ENCODE data around the gene RELA.
"Not testable (repeated sequence)": the region's sequence is repeated elsewhere in the genome, so short reads cannot be mapped to it uniquely, and the experiment has no call there.

RELA gene

DNA sequence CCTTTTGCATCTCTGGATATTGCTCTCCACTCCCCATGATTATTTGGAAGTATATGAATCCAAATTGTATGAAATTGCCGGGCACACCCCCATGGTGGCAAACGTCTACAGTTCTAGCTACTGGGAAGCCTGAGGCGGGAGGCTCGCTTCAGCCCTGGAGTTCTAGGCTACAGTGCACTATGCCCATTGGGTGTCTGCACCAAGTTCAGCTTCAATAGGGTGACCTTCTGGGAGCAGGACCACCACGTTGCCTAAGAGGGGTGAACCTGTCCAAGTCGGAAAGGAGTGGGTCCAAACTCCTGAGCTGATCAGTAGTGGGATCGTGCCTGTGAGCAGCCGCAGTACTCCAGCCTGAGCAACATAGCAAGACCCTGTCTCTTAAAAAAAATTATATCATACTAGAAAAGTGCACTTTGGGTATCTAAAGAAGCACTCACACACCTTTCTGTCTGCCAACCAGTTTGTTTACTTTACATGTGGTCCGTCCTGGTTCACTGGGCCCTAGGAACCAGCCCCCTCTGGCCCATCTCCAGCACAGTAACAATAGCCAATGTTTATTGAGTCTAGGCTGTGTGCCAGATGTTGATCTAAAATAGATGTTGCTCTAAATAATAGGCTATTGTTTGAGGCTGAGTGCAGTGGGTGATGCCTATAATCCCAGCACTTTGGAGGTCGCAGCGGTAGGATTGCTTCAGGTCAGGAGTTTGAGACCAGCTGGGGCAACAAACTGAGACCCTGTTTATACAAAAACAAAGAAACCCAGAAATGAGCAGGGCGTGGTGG is 32.9 kb upstream of the RELA start:
- Histone ChIP-seq H3K9ac (no peak overlapping the region), H3K9me3 (ENCODE audit: control insufficient read depth, low read length) (no peaks in the 10 kb centered on the region), H3K4me2 (ENCODE audit: low read length) (no peak overlapping the region), H2AFZ (no peak overlapping the region), H3K27me3 (ENCODE audit: control insufficient read depth, insufficient read depth, low read length) (no peaks in the 10 kb centered on the region), H3K79me2 (no peaks in the 10 kb centered on the region), H3K27ac (no peak overlapping the region), H3K36me3 (ENCODE audit: control insufficient read depth, insufficient read depth, low read length) (no peaks in the 10 kb centered on the region), H3K4me3 (ENCODE audit: low read depth, low read length) (no peak overlapping the region), H3K4me1 (no peaks in the 10 kb centered on the region)
- TF ChIP-seq, protein P1, sequence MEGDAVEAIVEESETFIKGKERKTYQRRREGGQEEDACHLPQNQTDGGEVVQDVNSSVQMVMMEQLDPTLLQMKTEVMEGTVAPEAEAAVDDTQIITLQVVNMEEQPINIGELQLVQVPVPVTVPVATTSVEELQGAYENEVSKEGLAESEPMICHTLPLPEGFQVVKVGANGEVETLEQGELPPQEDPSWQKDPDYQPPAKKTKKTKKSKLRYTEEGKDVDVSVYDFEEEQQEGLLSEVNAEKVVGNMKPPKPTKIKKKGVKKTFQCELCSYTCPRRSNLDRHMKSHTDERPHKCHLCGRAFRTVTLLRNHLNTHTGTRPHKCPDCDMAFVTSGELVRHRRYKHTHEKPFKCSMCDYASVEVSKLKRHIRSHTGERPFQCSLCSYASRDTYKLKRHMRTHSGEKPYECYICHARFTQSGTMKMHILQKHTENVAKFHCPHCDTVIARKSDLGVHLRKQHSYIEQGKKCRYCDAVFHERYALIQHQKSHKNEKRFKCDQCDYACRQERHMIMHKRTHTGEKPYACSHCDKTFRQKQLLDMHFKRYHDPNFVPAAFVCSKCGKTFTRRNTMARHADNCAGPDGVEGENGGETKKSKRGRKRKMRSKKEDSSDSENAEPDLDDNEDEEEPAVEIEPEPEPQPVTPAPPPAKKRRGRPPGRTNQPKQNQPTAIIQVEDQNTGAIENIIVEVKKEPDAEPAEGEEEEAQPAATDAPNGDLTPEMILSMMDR (IDR thresholded peaks at IDR 0.05), result no peak

DNA sequence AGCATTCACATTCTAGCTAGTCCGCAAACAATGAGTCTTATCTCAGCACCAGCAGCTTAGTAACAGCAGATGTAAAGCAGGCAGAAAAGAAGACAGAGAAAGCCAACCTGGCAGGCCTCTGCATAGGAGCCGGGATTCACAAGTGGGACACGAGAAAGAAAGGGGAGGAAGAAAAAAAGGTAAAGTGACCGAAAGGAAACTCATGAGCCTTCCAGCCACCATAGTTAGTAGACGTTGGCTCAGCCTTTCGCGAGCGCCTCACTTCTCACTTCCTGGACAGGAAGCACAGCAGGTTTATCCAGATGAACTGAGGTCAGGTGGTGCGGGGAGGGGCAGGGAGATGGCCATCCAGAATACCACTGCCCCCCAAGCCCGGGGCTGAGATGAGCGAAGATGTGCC is 29.7 kb upstream of the RELA start:
- H3K9me3 ChIP-seq (ENCODE audit: control insufficient read depth, low read length), result no peaks in the 10 kb centered on the region
- no peak overlapping the region for H3K9ac ChIP-seq
- no peak overlapping the region for H3K4me2 ChIP-seq (ENCODE audit: low read length)
- no peak overlapping the region for H2AFZ ChIP-seq
- no peak overlapping the region for H3K4me3 ChIP-seq (ENCODE audit: low read depth, low read length)
- TF ChIP-seq, protein P1 (IDR thresholded peaks at IDR 0.05), result no peak
- H3K79me2 ChIP-seq, result no peaks in the 10 kb centered on the region
- H3K4me1 ChIP-seq, result no peaks in the 10 kb centered on the region
- H3K36me3 ChIP-seq (ENCODE audit: control insufficient read depth, insufficient read depth, low read length), result no peaks in the 10 kb centered on the region
- no peaks in the 10 kb centered on the region for H3K27me3 ChIP-seq (ENCODE audit: control insufficient read depth, insufficient read depth, low read length)
- no peak overlapping the region for H3K27ac ChIP-seq

DNA sequence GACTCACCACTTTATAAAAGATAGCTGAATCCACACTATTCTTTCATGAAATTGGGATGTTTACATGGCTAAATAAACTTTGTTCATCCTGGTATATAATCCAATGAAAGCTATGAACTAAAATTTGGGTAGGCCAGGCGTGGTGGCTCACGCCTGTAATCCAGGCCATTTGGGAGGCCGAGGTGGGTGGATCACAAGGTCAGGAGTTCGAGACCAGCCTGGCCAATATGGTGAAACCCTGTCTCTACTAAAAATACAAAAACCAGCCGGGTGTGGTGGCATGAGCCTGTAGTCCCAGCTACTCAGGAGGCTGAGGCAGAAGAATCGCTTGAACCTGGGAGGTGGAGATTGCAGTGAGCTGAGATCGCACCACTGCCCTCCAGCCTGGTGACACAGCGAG is 29.1 kb upstream of the RELA start:
- H2AFZ ChIP-seq; H3K79me2 ChIP-seq; H3K9me3 ChIP-seq (ENCODE audit: control insufficient read depth, low read length); H3K27me3 ChIP-seq (ENCODE audit: control insufficient read depth, insufficient read depth, low read length); H3K4me1 ChIP-seq; H3K4me3 ChIP-seq (ENCODE audit: low read depth, low read length); H3K27ac ChIP-seq; H3K9ac ChIP-seq; H3K4me2 ChIP-seq (ENCODE audit: low read length); H3K36me3 ChIP-seq (ENCODE audit: control insufficient read depth, insufficient read depth, low read length): not testable (repeated sequence)

DNA sequence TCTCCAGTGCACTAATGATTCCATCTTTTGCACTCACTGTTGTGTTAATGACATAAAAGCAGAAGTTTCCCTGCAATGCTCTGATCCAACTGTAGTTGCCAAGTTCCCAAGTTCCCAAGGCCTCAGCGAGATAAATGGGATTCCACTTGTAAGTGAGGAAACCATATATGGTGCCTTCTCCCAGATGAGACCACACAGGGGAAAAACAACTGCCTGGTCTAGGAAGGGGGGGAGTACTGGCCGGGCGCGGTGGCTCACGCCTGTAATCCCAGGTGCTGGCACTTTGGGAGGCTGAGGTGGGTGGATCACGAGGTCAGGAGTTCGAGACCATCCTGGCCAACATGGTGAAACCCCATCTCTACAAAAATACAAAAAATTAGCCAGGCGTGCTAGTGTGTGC is 23.3 kb upstream of the RELA start:
- Histone ChIP-seq H3K4me1 (no peaks in the 10 kb centered on the region), H3K4me3 (ENCODE audit: low read depth, low read length) (no peak overlapping the region), H3K36me3 (ENCODE audit: control insufficient read depth, insufficient read depth, low read length) (no peaks in the 10 kb centered on the region), H3K4me2 (ENCODE audit: low read length) (no peak overlapping the region), H3K79me2 (no peaks in the 10 kb centered on the region), H2AFZ (no peak overlapping the region), H3K9ac (no peak overlapping the region), H3K27ac (no peak overlapping the region), H3K9me3 (ENCODE audit: control insufficient read depth, low read length) (no peaks in the 10 kb centered on the region), H3K27me3 (ENCODE audit: control insufficient read depth, insufficient read depth, low read length) (no peaks in the 10 kb centered on the region)
- TF ChIP-seq, protein P1 (IDR thresholded peaks at IDR 0.05), result no peak

DNA sequence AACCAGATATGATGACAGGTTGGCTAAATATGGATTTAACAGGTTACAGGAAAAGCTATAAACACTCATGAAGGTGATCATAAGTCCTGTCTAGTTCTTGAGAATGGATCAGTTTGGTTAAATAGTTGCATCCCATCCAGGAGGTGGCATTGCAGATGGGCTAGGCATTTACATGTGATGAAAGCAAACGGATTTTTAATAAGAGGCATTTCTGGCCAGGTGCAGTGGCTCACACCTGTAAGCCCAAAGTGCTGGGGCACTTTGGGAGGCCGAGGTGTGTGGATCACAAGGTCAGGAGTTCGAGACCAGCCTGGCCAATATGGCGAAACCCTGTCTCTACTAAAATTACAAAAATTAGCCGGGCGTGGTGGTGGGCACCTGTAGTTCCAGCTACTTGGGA is 20.8 kb upstream of the RELA start:
- not testable (repeated sequence) for H3K4me1 ChIP-seq; H3K4me2 ChIP-seq (ENCODE audit: low read length); H3K27ac ChIP-seq; H3K79me2 ChIP-seq; H2AFZ ChIP-seq; H3K36me3 ChIP-seq (ENCODE audit: control insufficient read depth, insufficient read depth, low read length); H3K4me3 ChIP-seq (ENCODE audit: low read depth, low read length); H3K27me3 ChIP-seq (ENCODE audit: control insufficient read depth, insufficient read depth, low read length); H3K9me3 ChIP-seq (ENCODE audit: control insufficient read depth, low read length); H3K9ac ChIP-seq
